SK-MEL-5 (cell line): ENCODE data around the gene NTN1. TPM values are rescaled to one million over a fixed set of nuclear protein-coding genes. Genes with fewer than 3 reads are reported as not detected.
A peak's percentile ranks its signal among the peaks of the same experiment; 100 is the strongest.
"Not testable (repeated sequence)": the region's sequence is repeated elsewhere in the genome, so short reads cannot be mapped to it uniquely, and the experiment has no call there.

Source experiments
- DNase-seq: peaks from one replicate; pipeline ENCODE4 v3.0.0-alpha.2; 2016; ENCODE audit warnings: low read depth, low spot score
- in situ Hi-C: cut with HindIII; loops from 2 replicates; pipeline ENCODE4 v1.10.0; 2016; ENCODE audit warnings: low sequenced_read_pairs, high pct_unique_total_duplicates, low pct_unique_long_range_greater_than_20kb
- polyA plus RNA-seq, 2 experiments: library from polyadenylated mRNA; depleted of rRNA; stranded (reverse); fragments of >200 nt; gene quantifications; 2 replicates each; pipeline ENCODE4 v1.2.3, GENCODE V29; 2015
- total RNA-seq: library from RNA; depleted of rRNA; stranded (reverse); fragments of >200 nt; shearing (Covaris generic); gene quantifications from 2 replicates; pipeline ENCODE4 v1.2.3, GENCODE V29; 2014; rRNA removed

Gene NTN1
- total RNA-seq, result 5.9 and 7.0 TPM in 2 replicates
- 17.2 and 19.4 TPM in 2 replicates for polyA plus RNA-seq (2015; cell fraction: cytosol; rRNA removed)
- 4.1 and 5.7 TPM in 2 replicates for polyA plus RNA-seq (2015; cell fraction: nucleus; rRNA removed)

DNA sequence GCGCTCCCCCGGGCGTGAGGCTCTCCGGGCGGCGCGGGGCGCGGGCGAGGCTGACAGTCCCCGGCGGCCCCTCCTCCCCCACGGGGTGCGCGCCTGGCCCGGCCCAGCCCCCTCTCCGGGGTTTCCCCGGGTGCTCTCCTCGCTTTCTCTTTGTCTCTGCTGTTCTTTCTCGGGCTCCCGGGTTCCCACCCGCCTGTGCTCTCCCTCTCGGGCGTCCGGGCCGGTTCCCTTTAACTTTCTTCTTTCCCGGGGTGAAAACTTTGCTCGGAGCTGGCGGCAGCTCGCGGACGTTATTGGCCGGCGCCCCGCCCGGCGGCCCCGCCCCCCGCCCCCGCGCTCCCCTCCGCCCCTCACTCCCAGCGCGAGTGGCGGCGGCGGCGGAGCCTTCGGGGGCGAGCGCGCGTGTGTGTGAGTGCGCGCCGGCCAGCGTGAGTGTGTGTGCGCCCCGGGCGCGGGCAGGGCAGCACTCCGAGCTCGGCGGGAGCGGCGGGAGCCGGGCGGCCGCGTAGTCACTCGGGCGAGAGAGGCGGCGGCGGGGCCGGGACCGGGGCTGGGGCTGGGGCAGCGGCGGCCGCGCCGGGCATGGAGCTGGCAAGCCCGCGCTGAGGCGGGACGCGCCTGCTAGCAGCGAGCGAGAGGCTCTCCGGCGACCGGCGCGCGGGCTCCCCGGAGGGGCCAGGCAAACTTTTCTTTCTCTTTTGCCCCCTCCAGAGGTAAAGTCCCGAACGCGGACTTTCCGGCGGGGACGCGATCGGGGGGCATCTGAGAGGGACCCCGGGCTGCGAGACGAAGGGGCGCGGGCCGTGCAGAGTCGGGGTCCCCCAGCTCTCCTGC is at the start of gene NTN1:
Gene NTN1, plus strand, starts transcription at position 353 of the 834 bp plus-strand sequence. CDS start 864 bp downstream, outside the sequence.
- DNase-seq, result peak; percentile 59
- in situ Hi-C loops, result no loop called here

DNA sequence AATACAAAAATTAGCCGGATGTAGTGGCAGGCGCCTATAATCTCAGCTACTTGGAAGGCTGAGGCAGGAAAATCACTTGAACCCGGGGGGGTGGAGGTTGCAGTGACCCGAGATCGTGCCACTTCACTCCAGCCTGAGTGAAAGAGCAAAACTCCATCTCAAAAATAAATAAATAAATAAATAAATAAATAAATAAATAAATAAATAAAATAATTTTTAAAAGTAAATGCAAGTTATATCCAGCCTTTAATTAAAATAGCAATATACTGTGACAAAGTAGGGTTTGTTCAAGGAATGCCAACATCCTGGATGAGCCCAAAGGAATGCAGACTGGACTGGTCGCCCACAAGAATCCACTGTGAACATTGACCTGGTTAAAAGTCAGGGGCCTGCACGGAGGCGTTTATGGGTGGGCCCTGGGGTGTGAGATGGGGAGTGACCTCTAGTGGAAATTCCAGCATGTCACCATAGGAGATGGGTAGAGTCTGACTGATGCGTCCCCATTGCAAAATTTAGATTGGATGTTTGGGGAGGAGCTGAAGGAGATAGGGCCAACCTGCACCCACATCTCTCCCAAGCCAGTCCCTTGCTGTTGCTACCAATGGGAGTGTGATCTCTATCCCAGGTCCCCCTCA is 46.1 kb upstream of the NTN1 start:
- in situ Hi-C loops, result no loop called here
- peak; percentile 11 for DNase-seq

DNA sequence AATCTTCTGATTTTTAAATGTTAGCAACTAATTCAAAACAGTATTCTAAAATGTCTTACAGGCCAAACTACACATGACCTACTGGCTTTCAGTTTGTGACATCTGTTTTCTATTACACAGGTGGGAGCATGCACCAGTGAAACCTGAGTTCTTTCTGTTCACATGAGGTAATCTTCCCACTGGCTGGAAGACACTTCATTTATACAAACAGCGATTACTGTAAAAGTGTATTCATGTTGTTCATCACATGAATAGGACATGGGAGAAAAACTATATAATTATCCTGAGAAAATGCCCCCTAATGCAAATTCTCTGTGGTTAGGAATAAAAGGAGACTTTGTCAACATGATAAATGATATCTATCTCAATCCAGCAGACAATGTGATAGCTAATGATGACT is 44.7 kb upstream of the NTN1 start:
- in situ Hi-C loops, result no loop called here
- DNase-seq, result peak; percentile 25

DNA sequence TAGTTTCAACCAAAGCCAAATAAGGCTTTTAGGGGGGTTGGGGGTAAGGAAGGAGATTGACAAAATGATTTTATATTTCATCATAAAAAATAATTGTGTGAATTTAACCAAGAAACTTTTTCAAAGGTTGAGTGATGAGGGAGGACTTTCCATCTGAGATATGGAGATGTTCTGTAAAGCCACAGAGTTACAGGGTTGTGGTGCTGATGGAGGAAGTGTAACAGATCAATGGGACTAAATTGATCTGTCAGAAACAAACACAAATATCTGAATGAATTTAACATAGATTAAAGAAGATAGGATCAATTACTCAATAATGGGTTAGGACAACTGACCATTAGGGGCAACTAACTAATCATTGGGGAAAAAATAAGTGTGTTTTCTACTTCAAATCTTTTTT is 41.6 kb upstream of the NTN1 start:
- DNase-seq, result no peak
- in situ Hi-C loops, result no loop called here

DNA sequence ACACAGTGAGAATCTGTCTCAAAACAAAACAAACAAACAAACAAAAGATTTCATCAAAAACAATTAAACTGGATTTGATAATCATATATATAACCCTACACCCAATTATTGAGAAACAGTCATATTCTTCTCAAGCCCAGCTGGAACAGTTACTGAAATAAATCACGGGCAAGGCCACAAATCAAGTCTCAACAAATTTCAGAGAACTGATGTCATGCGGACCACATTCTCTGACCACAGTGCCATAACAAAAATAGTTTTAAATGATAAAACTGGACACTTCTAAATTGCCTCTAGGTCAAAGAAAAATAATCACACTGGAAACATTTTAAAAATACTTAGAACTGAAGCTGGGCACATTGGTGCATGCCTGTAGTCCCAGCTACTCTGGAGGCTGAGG is 39.9 kb upstream of the NTN1 start:
- in situ Hi-C loops, result no loop called here
- DNase-seq, result no peak

DNA sequence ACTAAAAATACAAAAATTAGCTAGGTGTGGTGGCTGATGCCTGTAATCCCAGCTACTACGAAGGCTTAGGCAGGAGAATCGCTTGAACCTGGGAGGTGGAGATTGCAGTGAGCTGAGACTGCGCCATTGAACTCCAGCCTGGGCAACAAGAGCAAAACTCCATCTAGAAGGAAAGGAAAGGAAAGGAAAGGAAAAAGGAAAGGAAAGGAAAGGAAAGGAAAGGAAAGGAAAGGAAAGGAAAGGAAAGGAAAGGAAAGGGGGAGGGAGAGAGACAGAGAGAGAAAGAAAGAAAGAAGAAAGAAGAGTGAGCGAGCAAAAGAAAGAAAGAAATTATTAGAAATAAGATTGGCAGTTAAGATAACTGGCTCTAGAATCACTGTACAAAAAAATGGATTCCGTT is 37.1 kb upstream of the NTN1 start:
- DNase-seq, in situ Hi-C loops: not testable (repeated sequence)

DNA sequence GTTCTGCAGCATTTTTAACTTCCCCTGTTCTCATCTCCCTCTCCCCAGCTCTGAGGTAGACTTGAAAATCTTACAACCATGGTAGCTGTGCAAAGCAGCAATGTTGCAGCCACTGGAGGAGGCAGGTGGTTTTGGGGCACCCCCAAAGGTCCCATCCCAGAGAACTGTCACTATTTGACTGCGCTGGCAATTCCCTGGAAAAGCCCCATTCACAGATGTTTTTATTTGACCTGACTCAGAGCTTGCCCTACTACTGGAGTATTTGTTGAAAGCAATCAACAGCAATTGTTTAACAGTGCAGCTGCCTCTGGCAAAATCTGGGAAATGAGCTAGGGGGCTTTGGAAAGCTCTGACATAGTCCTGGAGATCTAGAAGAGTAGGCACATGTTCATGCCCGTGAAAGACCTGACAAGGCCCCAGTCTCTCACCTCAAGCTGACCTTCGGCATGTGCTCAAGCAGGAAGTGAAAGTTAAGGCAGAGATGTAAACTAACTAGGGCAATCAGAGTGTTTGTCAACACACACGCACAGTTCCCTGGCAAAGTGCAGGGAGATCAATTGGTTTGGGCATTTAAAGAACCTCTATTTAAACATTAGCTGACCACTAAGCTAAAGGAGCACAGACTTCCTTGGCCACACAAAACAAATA is 36.1 kb upstream of the NTN1 start:
- in situ Hi-C loops, result no loop called here
- no peak for DNase-seq

DNA sequence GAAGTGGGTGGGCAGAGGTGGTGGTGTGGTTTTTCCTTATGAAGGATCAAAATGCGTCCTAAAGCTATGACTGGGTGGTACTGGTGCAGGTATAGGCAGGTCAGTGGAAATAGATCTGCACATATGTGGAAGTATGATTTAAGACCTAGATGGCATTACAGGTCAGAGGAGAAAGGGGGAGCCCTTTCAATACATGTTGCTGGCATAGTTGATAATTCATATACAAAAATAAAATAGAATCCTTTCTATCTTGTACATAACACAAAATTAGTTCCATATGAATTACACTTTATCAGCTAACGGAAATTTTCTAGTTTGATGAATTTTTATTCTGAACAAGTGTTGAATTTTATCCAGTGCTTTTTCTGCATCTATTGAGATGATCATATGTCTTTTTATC is 35.0 kb upstream of the NTN1 start:
- in situ Hi-C loops, result no loop called here
- DNase-seq, result no peak

DNA sequence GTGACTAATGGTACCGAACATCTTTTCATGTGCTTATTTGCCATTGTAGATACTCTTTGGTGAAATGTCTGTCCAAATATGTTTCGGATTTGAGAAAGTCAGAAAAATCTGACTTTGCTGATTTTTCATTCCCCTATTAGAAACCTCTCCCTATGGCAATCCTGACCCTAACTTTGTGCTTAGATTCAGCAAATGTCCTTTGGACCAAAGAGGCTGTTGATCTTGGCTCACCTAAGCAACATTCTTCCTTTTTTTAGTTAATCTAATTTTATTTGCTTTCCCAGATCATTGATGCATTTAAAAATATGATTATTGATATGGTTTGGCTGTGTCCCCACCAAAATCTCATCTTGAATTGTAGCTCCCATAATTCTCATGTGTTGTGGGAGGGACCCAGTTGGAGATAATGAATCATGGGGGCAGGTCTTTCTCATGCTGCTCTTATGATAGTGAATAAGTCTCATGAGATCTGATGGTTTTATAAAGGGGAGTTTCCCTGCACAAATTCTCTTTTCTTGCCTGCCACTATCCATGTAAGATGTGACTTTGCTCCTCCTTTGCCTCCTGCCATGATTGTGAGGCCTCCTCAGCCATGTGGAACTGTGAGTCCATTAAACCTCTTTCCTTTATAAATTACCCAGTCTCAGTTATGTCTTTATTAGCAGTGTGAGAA is 32.9 kb upstream of the NTN1 start:
- in situ Hi-C loops, DNase-seq: not testable (repeated sequence)

DNA sequence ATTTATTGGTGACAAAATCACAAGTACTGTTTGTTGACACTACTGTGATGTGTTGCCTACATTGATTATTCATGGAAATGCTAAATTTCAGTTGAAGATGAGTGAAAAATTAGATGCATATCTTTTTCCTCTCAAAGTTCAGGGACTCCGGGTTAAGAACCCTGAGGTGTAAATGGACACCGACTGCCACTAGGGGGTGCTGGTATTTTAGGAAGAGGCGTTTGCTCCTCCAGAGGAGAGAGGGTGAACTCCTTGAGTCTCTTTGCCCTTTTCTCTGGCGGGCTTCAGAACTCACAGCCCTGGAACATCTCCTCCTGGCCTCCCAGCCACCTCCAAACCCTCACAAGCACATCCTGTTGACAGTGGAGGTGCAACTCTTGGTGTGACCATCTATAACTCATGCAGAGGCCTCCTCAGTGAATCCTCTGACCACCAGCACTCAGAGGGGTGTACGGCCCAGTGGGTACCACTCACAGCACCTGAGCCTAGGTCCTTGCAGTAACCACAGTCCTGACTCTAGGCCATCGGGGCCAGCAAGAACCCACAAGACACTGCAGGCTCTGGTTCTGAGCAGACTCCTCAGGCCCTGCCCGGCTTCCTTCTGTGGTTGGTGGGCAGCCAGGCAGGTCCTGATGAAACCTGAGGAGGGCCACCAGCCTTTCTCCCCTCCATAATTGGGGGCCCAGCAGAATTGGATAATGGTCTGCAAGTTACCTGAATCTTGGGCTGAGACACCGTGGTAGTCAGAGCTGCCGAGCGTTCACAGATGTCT is 29.6 kb upstream of the NTN1 start:
- in situ Hi-C loops, result no loop called here
- peak; percentile 77 for DNase-seq

DNA sequence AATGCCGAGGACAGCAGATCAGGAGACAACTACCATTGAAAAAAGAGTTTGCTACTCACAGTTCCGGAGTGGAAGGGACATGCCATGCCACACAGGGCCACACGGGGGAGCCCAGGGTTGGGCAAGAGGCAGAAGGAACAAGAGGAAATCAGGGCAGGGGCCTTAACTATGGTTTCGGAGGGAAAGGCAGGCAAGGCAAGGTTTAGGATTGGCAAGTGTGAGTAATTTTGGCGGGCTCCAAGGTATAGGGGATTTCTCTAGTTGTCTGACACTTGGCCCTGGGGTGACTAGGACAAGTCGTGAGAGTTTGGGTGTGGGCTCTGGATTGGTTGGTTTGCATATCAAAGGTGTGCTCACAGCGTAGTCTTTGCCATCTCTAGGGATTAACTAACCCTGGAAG is 27.0 kb upstream of the NTN1 start:
- DNase-seq, result peak; percentile 80
- in situ Hi-C loops, result no loop called here

DNA sequence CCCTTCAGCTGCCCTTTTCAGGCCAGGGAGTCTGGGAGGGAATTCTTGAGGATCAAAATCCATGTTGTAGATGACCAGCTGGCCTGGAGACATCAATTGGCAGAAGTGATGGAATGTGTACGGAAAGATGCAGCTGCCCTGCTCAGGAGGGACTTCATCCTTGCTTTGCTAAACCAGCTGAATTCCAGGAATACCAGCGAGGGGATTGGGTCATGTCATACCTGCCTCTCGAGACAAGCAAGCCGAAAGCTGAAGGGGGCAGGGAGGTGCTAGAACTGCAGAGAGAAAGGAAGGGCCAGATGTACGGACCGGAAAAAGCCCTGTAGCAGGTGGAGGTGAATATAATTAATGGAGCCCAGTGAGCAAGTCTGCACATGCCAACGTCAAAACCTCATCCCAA is 25.6 kb upstream of the NTN1 start:
- in situ Hi-C loops, result no loop called here
- no peak for DNase-seq

DNA sequence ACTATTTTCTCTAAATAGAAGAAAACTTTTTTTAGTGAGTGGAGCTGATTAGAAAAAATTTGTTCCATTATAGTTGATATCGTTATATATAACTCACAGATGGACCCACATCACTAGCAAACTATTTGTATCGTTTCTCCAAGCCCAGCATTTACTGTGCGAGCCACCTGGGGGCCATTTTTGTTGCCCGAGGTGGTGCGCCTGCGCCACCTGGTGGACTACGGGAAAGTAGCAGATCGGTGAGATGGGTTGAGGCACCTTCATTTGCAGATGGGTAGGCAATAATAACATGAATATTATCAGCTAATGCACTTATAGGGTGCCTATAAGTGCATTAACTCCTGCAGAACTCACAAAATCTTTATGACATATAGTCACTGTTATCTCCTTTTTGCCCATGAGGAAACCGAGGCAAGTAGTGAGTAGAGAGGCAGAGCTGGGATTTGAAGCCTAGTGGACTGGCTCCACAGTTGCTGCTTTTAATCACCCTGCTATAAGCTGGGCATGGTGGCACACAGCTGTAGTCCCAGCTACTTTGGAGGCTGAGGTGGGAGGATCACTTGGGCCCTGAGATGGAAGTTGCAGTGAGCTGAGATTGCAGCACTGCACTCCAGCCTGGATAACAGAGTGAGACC is 23.2 kb upstream of the NTN1 start:
- DNase-seq, result peak; percentile 77
- in situ Hi-C loops, result no loop called here

DNA sequence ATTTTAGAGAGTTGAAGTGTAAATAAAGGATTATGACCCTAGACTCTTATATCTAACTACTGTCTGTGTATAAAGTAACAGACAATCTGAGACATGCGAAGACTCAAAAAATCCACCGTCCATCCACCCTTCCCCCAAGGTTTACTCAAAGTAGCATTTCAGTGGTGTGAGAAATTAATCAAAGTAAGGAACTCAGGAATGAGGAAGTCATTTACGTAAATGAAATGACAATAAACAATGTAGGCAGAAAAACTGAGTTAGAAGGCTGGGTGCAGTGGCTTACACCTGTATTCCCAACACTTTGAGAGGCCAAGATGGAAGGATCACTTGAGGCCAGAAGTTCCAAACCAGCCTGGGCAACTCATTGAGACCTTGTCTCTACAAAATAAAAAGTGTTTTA is 19.8 kb upstream of the NTN1 start:
- in situ Hi-C loops, result no loop called here
- DNase-seq, result no peak

DNA sequence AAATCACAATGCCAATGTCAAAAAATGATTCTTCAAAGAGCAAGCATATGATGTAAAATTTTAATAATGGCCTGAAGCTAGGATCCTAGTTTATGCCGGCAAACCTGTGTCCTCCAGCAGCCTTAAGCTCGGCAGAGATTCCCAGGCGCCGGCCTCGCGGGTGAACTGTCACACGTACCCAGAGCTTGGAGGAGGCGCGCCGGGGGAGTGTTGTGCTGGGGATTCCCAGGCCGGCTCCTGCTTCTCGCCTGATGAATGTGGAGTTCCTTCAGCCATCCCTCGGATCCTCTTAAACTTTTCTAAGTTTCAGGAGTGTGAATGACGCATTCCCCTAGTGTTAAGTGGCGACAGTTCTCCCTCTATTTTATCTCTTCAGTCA is 19.1 kb upstream of the NTN1 start:
- in situ Hi-C loops, result no loop called here
- DNase-seq, result no peak

DNA sequence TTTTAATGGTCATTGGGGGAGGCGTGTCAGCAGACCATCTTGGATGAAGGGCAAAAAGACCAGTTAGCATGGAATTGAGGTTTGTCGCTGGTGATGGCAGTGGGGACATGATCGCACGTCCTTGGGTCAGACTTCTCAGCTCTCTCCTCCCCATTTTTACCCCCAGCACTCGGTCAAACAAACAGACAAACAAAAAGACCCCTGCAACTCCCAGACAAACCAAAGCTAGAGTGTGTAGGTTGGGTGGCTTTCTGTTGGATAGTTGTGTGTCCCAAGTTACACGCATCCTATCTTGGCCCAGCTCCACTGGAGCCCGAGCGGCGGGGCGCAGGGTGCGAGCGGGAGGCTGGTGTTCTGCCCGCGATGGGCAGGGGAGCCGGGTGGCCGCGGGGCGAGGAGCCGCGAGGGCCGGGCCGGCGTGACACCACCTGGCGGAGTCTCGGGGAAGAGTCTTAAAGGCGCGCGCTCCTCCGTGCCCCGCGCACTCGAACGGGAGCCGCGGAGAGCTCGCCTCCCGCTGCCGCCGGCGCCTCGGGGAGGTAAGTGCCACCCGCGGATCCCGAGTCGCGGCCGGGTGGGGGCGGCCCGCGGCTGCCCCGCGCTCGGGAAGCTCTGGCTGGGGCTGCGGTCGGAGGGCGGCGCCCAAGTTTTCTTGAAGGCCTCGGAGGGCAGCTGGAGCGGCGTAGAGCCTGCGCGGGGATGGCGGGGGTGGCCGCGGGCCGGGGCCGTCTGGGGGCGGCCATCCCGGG is 18.5 kb upstream of the NTN1 start:
- in situ Hi-C loops, result no loop called here
- DNase-seq, result no peak
